ENCODE results near the gene FNBP1. TPM values are rescaled to one million over a fixed set of nuclear protein-coding genes. Genes with fewer than 3 reads are reported as not detected.
A peak's percentile ranks its signal among the peaks of the same experiment; 100 is the strongest.

The FNBP1 gene
- total RNA-seq, 1 experiment from 2014 or later = 16.8 TPM

- no peak for DNase-seq (ENCODE audit: low read depth)
Measured at GRCh38 chr9:129863059-129863690, 179.8 kb downstream of the FNBP1 start.

GRCh38 chr9:129861447-129861827 is 181.6 kb downstream of the FNBP1 start:
- no peak for DNase-seq (ENCODE audit: low read depth)

GRCh38 chr9:129860653-129861446 is 182.1 kb downstream of the FNBP1 start:
- no peak for DNase-seq (ENCODE audit: low read depth)

GRCh38 chr9:129858167-129858962 is 184.6 kb downstream of the FNBP1 start:
- no peak for DNase-seq (ENCODE audit: low read depth)

- no peak for DNase-seq (ENCODE audit: low read depth)
Measured at GRCh38 chr9:129857207-129857606, 185.8 kb downstream of the FNBP1 start.

- no peak for DNase-seq (ENCODE audit: low read depth)
Measured at GRCh38 chr9:129854588-129855110, 188.3 kb downstream of the FNBP1 start.

GRCh38 chr9:129853614-129854013 is 189.4 kb downstream of the FNBP1 start:
- no peak for DNase-seq (ENCODE audit: low read depth)

- DNase-seq (ENCODE audit: low read depth) = no peak
Measured at GRCh38 chr9:129852579-129852978, 190.4 kb downstream of the FNBP1 start.

- DNase-seq (ENCODE audit: low read depth) = no peak
Measured at GRCh38 chr9:129851821-129852220, 191.2 kb downstream of the FNBP1 start.

GRCh38 chr9:129850821-129851550 is 192.0 kb downstream of the FNBP1 start:
- no peak for DNase-seq (ENCODE audit: low read depth)

GRCh38 chr9:129849901-129850300 is 193.1 kb downstream of the FNBP1 start:
- no peak for DNase-seq (ENCODE audit: low read depth)

GRCh38 chr9:129848712-129849441 is 194.1 kb downstream of the FNBP1 start:
- no peak for DNase-seq (ENCODE audit: low read depth)

GRCh38 chr9:129845373-129845772 is 197.6 kb downstream of the FNBP1 start:
- no peak for DNase-seq (ENCODE audit: low read depth)

- no peak for DNase-seq (ENCODE audit: low read depth)
Measured at GRCh38 chr9:129841071-129841470, 201.9 kb downstream of the FNBP1 start.

GRCh38 chr9:129840034-129840433 is 203.0 kb downstream of the FNBP1 start:
- no peak for DNase-seq (ENCODE audit: low read depth)

GRCh38 chr9:129839324-129840023 is 203.5 kb downstream of the FNBP1 start:
- no peak for DNase-seq (ENCODE audit: low read depth)

- DNase-seq (ENCODE audit: low read depth) = peak; percentile 61
Measured at GRCh38 chr9:129838707-129839259, 204.2 kb downstream of the FNBP1 start.

Data from LHCN-M2 (cell line).